H9 (cell line): ENCODE data around the gene SLC24A3. TPM values are rescaled to one million over a fixed set of nuclear protein-coding genes. Genes with fewer than 3 reads are reported as not detected.

ENCODE experiments used
- DNase-seq: peaks from one replicate; pipeline ENCODE4 v3.0.0-alpha.2; 2017
- H2AFZ ChIP-seq: one replicate; pipeline ENCODE4 v1.6.1; 2013; ENCODE audit warnings: mild to moderate bottlenecking, low read length, control low read depth, moderate library complexity
- H2AK5ac ChIP-seq: 2 replicates; pipeline ENCODE4 v1.6.1; 2013; ENCODE audit warnings: low read length, control low read depth, mixed read lengths; ENCODE audit not compliant: insufficient read length
- H2BK120ac ChIP-seq: one replicate; pipeline ENCODE4 v1.6.1; 2013; ENCODE audit warnings: low read depth, mild to moderate bottlenecking, low read length, control low read depth, inconsistent platforms; ENCODE audit not compliant: poor library complexity, severe bottlenecking
- H2BK12ac ChIP-seq: 2 replicates; pipeline ENCODE4 v1.6.1; 2013; ENCODE audit warnings: low read length, control low read depth, mixed read lengths, low read depth; ENCODE audit not compliant: insufficient read length
- H2BK15ac ChIP-seq: 2 replicates; pipeline ENCODE4 v1.6.1; 2013; ENCODE audit warnings: low read depth, low read length, control low read depth
- H2BK20ac ChIP-seq: one replicate; pipeline ENCODE4 v1.6.1; 2013; ENCODE audit warnings: low read depth, mild to moderate bottlenecking, low read length, control low read depth, inconsistent platforms; ENCODE audit not compliant: poor library complexity, severe bottlenecking
- H2BK5ac ChIP-seq: 2 replicates; pipeline ENCODE4 v1.6.1; 2013; ENCODE audit warnings: low read length, control low read depth, mixed read lengths; ENCODE audit not compliant: insufficient read length
- H3K14ac ChIP-seq: 2 replicates; pipeline ENCODE4 v1.6.1; 2013; ENCODE audit warnings: low read length, control low read depth; ENCODE audit not compliant: insufficient read depth
- H3K18ac ChIP-seq: 2 replicates; pipeline ENCODE4 v1.6.1; 2013; ENCODE audit warnings: low read depth, mild to moderate bottlenecking, mixed read lengths, low read length, control low read depth; ENCODE audit not compliant: insufficient read length
- H3K23ac ChIP-seq: 2 replicates; pipeline ENCODE4 v1.6.1; 2013; ENCODE audit warnings: low read length, control low read depth, mixed read lengths, low read depth; ENCODE audit not compliant: insufficient read length
- H3K23me2 ChIP-seq: 2 replicates; pipeline ENCODE4 v1.6.1; 2013; ENCODE audit warnings: low read depth, mild to moderate bottlenecking, mixed read lengths, low read length, control low read depth; ENCODE audit not compliant: insufficient read length, poor library complexity, severe bottlenecking
- H3K27ac ChIP-seq: 2 replicates; pipeline ENCODE4 v1.5.1; 2013; ENCODE audit warnings: low read length, control low read depth, mixed read lengths, low read depth; ENCODE audit not compliant: insufficient read length
- H3K27me3 ChIP-seq: 2 replicates; pipeline ENCODE4 v1.6.1; 2013; ENCODE audit warnings: low read length, control low read depth, inconsistent platforms; ENCODE audit not compliant: insufficient read depth
- H3K4ac ChIP-seq: 2 replicates; pipeline ENCODE4 v1.6.1; 2013; ENCODE audit warnings: low read depth, mild to moderate bottlenecking, control low read depth, inconsistent platforms, low read length, moderate library complexity
- H3K4me1 ChIP-seq: 2 replicates; pipeline ENCODE4 v1.6.1; 2013; ENCODE audit warnings: low read length, control low read depth, inconsistent platforms; ENCODE audit not compliant: insufficient read depth
- H3K4me2 ChIP-seq: 2 replicates; pipeline ENCODE4 v1.6.1; 2013; ENCODE audit warnings: low read length, control low read depth, mixed read lengths; ENCODE audit not compliant: insufficient read length, insufficient read depth
- H3K56ac ChIP-seq: 2 replicates; pipeline ENCODE4 v1.6.1; 2013; ENCODE audit warnings: low read depth, mild to moderate bottlenecking, mixed read lengths, low read length, control low read depth; ENCODE audit not compliant: insufficient read length
- H3K79me1 ChIP-seq: 2 replicates; pipeline ENCODE4 v1.6.1; 2013; ENCODE audit warnings: low read depth, mild to moderate bottlenecking, moderate library complexity, low read length, control low read depth, inconsistent platforms; ENCODE audit not compliant: insufficient read depth, poor library complexity, severe bottlenecking
- H3K79me2 ChIP-seq: 2 replicates; pipeline ENCODE4 v1.6.1; 2013; ENCODE audit warnings: low read length, control low read depth, inconsistent platforms; ENCODE audit not compliant: insufficient read depth
- H3K9ac ChIP-seq: 2 replicates; pipeline ENCODE4 v1.6.1; 2013; ENCODE audit warnings: low read length, control low read depth, mixed read lengths; ENCODE audit not compliant: insufficient read length; ENCODE audit errors: extremely low read depth
- H3K9me3 ChIP-seq: one replicate; pipeline ENCODE4 v1.6.1; 2013; ENCODE audit warnings: low read depth, low read length, inconsistent platforms; ENCODE audit not compliant: control insufficient read depth
- H3T11ph ChIP-seq: one replicate; pipeline ENCODE4 v1.6.1; 2013; ENCODE audit warnings: mild to moderate bottlenecking, low read length, control low read depth, inconsistent platforms
- H4K20me1 ChIP-seq: one replicate; pipeline ENCODE4 v1.6.1; 2013; ENCODE audit not compliant: control insufficient read depth, insufficient read length, insufficient read depth
- H4K5ac ChIP-seq: 2 replicates; pipeline ENCODE4 v1.6.1; 2013; ENCODE audit warnings: low read depth, mild to moderate bottlenecking, mixed read lengths, low read length, control low read depth; ENCODE audit not compliant: insufficient read length
- H4K8ac ChIP-seq: replicated peaks from 2 replicates; pipeline ENCODE4 v1.6.1; 2013; ENCODE audit warnings: low read length, control low read depth, mixed read lengths, low read depth; ENCODE audit not compliant: insufficient read length
- H4K91ac ChIP-seq: 2 replicates; pipeline ENCODE4 v1.6.1; 2013; ENCODE audit warnings: low read depth, mild to moderate bottlenecking, moderate library complexity, mixed read lengths, low read length, control low read depth; ENCODE audit not compliant: insufficient read length
- H3K27ac Mint-ChIP-seq, 3 experiments: 2 replicates in 2 of 3; 3 replicates in 1 of 3; pipeline ENCODE4 v1.8.0; 2020 to 2021; ENCODE audit warnings: mixed read lengths in 3 of 3, mild to moderate bottlenecking in 1 of 3, moderate library complexity in 1 of 3
- H3K27me3 Mint-ChIP-seq: 2 replicates; pipeline ENCODE4 v1.8.0; 2021; ENCODE audit warnings: low read depth, mild to moderate bottlenecking, moderate library complexity, mixed read lengths
- H3K36me3 Mint-ChIP-seq, 3 experiments: 2 replicates in 2 of 3; 3 replicates in 1 of 3; pipeline ENCODE4 v1.8.0; 2020 to 2021; ENCODE audit warnings: low read depth in 3 of 3, mixed read lengths in 3 of 3; ENCODE audit not compliant: insufficient read depth in 1 of 3
- H3K4me1 Mint-ChIP-seq, 2 experiments: 2 replicates each; pipeline ENCODE4 v1.8.0; 2020; ENCODE audit warnings: mixed read lengths in 2 of 2
- H3K4me3 Mint-ChIP-seq, 2 experiments: 2 replicates in 1 of 2; 3 replicates in 1 of 2; pipeline ENCODE4 v1.8.0; 2020 to 2021; ENCODE audit warnings: mild to moderate bottlenecking in 2 of 2, mixed read lengths in 2 of 2, moderate library complexity in 1 of 2
- H3K9me3 Mint-ChIP-seq, 2 experiments: 2 replicates in 1 of 2; 3 replicates in 1 of 2; pipeline ENCODE4 v1.8.0; 2020; ENCODE audit warnings: mild to moderate bottlenecking in 2 of 2, mixed read lengths in 2 of 2, moderate library complexity in 1 of 2
- WGBS: extraction: QIAGEN DNeasy Blood & Tissue Kit; methylation state at CpG from one replicate; pipeline ENCODE4 v1.1.7; 2013; ENCODE audit warnings: missing lambda C conversion rate, low lambda C conversion rate, mixed read lengths; ENCODE audit not compliant: insufficient read length; ENCODE audit errors: extremely low coverage; 5-methylcytosine and 5-hydroxymethylcytosine counted together
- total RNA-seq: library from RNA; stranded (reverse); gene quantifications from 2 replicates; pipeline ENCODE4 v1.2.1, GENCODE V29; 2021
- TF ChIP-seq, protein P1 (sequence below): fragments of 200-600 bp; sonication (generic); conservative IDR thresholded peaks from 3 replicates; pipeline ENCODE4 v1.8.0; 2021; ENCODE audit warnings: antibody characterized with exemption, mild to moderate bottlenecking

The SLC24A3 gene
- total RNA-seq, 1 experiment from 2014 or later = 0.83 TPM

DNA sequence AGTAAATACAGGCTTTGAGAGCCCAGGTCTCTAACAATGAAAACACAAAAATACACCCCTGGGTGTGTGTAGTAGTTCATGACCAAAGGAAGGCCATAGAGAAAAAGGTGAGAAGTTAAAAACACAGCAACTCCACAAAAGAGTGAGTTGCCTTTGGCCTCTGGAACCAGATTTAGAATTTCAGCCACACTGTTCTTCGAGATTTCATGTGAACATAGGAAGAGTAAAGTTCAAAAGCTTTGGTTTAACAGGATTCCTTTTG is 502.1 kb downstream of the SLC24A3 start:
- TF ChIP-seq, protein P1, sequence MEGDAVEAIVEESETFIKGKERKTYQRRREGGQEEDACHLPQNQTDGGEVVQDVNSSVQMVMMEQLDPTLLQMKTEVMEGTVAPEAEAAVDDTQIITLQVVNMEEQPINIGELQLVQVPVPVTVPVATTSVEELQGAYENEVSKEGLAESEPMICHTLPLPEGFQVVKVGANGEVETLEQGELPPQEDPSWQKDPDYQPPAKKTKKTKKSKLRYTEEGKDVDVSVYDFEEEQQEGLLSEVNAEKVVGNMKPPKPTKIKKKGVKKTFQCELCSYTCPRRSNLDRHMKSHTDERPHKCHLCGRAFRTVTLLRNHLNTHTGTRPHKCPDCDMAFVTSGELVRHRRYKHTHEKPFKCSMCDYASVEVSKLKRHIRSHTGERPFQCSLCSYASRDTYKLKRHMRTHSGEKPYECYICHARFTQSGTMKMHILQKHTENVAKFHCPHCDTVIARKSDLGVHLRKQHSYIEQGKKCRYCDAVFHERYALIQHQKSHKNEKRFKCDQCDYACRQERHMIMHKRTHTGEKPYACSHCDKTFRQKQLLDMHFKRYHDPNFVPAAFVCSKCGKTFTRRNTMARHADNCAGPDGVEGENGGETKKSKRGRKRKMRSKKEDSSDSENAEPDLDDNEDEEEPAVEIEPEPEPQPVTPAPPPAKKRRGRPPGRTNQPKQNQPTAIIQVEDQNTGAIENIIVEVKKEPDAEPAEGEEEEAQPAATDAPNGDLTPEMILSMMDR = no peak
- Histone ChIP-seq H3K4ac (no peak overlapping the region), H2BK15ac (no peak overlapping the region), H3K56ac (no peak overlapping the region), H3K14ac (no peak overlapping the region), H3T11ph (no peak overlapping the region), H2BK20ac (no peak overlapping the region), H2BK12ac (no peak overlapping the region), H3K79me1 (no peaks in the 10 kb centered on the region), H3K4me2 (no peak overlapping the region), H4K20me1 (no peaks in the 10 kb centered on the region), H2AFZ (no peak overlapping the region), H3K23ac (no peak overlapping the region), H4K91ac (no peak overlapping the region), H4K5ac (no peak overlapping the region), H3K27ac (no peak overlapping the region), H3K23me2 (no peaks in the 10 kb centered on the region), H2BK5ac (no peak overlapping the region), H2AK5ac (no peak overlapping the region), H3K18ac (no peak overlapping the region), H3K9ac (no peak overlapping the region), H4K8ac (no peak overlapping the region), H3K79me2 (no peaks in the 10 kb centered on the region; the same call in 1 of the 2 replicates), H3K4me1 (no peaks in the 10 kb centered on the region), H2BK120ac (no peak overlapping the region), H3K27me3 (no peaks in the 10 kb centered on the region), H3K9me3 (peaks cover 12% of the 10 kb centered on the region)
- DNase-seq = no peak
- Mint-ChIP-seq H3K27ac (no peak overlapping the region), H3K27me3 (peaks cover 7% of the 10 kb centered on the region), H3K9me3 (peaks cover 15 to 21% of the 10 kb centered on the region in 2 experiments), H3K36me3 (peaks cover 2 to 6% (median 6%) of the 10 kb centered on the region in 3 experiments; a peak in 2 of 7 replicates), H3K4me3 (no peak overlapping the region), H3K4me1 (peaks cover 0 to 11% of the 10 kb centered on the region in 2 experiments; a peak in 2 of 4 replicates)
- WGBS = no CpG with 5 or more reads among the region's 1 CpG
